Measurements from ENCODE around the gene MPZL2. TPM values are rescaled to one million over a fixed set of nuclear protein-coding genes. Genes with fewer than 3 reads are reported as not detected.

MPZL2 gene
- total and polyA plus RNA-seq, 2 of the 13 experiments (the other 11 are each of a cell fraction or from before 2014, with no cell fraction given): 27.9 to 53.7 TPM

GRCh38 chr11:118212131-118212725 is 51.9 kb downstream of the MPZL2 start (continued):
- TF ChIP-seq GABPA (IDR thresholded peaks at IDR 0.05; ENCODE audit: low read depth, low read length) (no peak), GABPA (CRISPR knock-in tag; IDR thresholded peaks at IDR 0.05; ENCODE audit: low read depth) (peak; percentile 41; the same call in 1 of the 2 replicates), ZNF281 (CRISPR knock-in tag; IDR thresholded peaks at IDR 0.05; ENCODE audit: borderline replicate concordance) (peak; percentile 60; the same call in 1 of the 2 replicates), CHD4 (IDR thresholded peaks at IDR 0.05; ENCODE audit: borderline replicate concordance, low read length) (no peak), TEAD3 (CRISPR knock-in tag; optimal IDR thresholded peaks at IDR 0.05; ENCODE audit: borderline replicate concordance) (peak; percentile 90), ARID3A (IDR thresholded peaks at IDR 0.05; ENCODE audit: low read depth, low read length) (peak; percentile 80), SMARCC2 (IDR thresholded peaks at IDR 0.05) (no peak), ZKSCAN8 (CRISPR knock-in tag; IDR thresholded peaks at IDR 0.05; ENCODE audit: borderline replicate concordance) (peak; percentile 79), MLX (CRISPR knock-in tag; IDR thresholded peaks at IDR 0.05) (peak; percentile 63; the same call in 1 of the 2 replicates), ZBTB33 (CRISPR knock-in tag; IDR thresholded peaks at IDR 0.05) (peak; percentile 30; the same call in 1 of the 2 replicates), ZBTB44 (CRISPR knock-in tag; IDR thresholded peaks at IDR 0.05) (no peak), GLI4 (CRISPR knock-in tag; IDR thresholded peaks at IDR 0.05; ENCODE audit: borderline replicate concordance) (no peak), NFATC3 (CRISPR knock-in tag; IDR thresholded peaks at IDR 0.05) (no peak), ZNF850 (CRISPR knock-in tag; conservative IDR thresholded peaks at IDR 0.05) (no peak), AKNA (CRISPR knock-in tag; IDR thresholded peaks at IDR 0.05; ENCODE audit: borderline replicate concordance) (no peak)
